NCI-H510A (cell line): ENCODE measurements around the gene C16orf96.

Source experiments
- DNase-seq: peaks from one replicate; lab custom pipeline; 2025; lab: John Stamatoyannopoulos, UW

Gene C16orf96

DNA sequence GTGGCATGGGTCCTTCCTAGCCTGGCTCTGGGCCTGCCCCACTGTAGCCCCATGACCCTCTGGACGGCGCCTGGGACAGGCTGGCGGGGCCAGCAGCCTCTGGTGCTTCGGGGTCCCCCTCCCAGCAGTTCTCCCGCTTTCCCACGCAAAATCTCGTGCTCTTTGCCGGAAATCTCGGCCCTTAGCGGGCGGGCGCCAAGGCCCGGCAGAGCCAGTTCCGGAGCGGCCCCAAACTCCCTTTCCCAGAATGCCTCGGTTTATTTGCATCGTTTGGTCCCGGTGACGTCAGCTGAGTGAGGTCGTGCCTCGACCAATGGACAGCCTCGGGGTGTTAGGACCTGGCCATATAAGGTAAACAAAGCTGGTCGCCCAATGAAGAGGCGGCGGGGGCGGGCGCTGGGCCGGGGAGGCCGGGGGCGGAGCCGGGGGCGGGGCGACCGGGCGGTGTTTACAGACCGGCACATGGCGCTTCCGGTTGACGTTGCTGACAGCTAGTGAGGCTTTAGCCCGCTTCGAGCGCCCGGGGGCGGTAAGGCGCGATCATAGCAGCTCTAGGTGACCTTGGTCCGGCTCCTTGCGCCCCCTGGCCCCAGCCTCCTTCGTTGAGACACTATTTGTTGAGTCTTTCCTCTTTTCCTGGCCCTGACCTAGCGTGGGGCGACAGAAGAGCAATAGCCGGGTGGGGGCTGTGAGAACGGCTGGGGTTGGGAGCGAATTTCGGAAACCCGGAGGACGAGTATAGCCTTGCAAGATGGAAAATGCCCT, 60.1 kb downstream of the C16orf96 start:
- DNase-seq, result peak; percentile 95

DNA sequence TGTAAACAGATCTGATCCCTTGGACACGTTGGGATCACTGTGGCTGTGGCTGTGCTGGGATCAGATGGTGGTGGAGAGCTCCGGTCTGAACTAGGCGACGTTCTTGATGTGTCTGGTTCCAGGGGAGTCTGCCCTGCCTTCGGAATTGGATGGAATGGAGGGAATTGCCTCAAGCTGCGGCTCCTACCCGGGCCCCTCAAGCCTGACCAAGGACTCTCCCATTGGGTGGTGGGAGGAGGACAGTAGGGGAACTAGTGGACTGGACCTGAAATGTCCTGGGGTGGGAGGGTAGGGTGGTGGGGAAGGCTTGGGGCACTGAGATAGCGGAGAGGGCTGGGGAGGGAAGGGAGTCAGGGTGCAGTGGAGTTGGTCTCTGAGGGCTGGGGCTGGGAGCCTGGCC, 61.7 kb downstream of the C16orf96 start:
- no peak for DNase-seq

DNA sequence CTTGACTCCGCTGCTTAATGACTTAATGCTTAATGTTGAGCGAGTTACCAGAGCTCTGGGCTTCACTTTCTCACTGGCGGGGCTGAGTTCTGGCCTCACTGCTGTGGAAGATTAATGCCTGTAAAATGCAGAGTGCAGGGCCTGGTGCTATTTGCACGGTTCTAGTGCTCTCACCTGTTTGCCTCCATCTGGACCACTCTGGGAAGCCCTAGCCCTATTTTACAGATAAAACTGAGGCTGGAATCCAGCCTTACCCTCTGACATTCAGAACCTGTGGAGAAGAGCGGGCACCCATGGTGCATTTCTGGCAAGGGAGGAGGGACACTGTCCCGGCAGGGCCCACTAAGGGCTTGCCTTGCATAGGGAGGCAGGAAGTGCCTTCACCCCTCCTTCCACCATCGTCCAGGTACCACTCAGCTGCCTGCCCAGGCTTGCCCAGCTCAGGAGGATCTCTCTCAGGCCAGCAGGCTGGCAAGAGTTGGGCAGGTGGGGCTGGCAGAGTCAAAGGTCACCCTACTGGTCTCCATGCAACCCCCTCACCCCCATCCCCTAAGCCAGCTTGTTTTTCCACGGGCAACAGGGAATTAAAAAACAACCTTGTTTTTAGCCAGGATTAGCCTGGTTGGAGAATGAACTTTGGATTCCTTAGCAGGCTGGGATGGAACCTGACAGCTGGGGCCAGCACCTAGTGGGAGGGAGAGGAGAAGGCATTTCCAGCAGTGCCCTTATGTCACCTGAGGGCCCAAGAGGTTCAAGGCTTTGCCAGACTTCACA, 62.7 kb downstream of the C16orf96 start:
- DNase-seq, result no peak

DNA sequence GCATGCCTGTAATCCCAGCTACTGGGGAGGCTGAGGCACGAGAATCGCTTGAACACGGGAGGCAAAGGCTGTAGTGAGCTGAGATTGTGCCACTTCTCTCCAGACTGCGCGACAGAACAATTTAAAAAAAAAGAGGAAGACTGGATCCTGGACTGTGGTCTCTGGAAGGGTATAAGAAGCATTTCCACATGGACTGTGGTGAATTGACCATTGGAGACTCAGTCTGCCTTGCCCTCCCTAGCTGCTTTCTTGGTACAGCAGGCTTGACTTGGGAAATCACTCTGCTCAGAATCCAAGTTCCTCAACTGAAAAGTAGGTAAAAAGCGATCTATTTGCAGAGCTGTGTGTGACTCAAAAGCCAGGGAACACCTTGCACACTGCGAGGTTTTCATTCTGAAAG, 67.5 kb downstream of the C16orf96 start:
- no peak for DNase-seq

DNA sequence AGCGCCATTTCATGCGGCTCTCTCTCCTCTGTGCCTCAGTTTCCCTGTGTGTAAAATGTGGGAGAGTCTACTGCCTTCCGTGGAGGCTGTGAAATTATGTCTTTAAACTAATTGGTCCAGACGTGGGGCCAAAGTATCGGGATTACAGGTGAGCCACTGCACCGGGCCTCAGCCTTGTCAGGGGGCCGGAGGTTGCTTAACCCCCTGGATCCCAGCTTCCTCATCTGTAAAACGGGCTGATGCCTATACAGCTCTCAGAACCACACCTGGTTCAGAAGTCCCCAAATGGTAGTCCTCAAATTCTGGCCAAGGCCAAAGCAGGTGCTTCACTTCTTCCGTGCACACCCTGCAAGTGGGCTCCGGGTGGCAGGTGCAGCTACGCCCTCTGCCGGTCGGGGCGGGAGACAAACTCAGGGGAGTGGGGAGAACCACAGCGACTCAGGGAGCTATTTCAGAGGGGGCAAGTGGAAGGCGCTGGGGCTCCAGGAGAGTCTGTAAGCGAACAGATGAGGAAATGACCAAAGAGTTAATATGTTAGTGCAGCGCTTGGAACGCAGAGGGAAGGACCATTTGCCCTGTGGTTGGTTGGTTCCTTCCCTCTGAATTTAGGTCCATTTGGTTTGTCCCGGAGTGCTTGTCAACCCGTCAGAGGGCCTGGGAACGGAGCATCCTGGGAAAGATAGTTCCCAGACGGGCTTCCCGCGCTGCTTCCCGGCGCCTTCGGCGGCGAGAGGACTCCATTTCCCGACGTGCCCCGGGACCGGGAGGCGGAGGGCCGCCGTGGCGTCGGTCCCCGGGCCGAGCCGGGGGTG, 68.1 kb downstream of the C16orf96 start, which contains the start of gene MGRN1:
MGRN1 (plus strand) TSS at position 812 of the 812 bp plus-strand sequence. CDS start 135 bp downstream, outside the sequence.
- peak; percentile 77 for DNase-seq

DNA sequence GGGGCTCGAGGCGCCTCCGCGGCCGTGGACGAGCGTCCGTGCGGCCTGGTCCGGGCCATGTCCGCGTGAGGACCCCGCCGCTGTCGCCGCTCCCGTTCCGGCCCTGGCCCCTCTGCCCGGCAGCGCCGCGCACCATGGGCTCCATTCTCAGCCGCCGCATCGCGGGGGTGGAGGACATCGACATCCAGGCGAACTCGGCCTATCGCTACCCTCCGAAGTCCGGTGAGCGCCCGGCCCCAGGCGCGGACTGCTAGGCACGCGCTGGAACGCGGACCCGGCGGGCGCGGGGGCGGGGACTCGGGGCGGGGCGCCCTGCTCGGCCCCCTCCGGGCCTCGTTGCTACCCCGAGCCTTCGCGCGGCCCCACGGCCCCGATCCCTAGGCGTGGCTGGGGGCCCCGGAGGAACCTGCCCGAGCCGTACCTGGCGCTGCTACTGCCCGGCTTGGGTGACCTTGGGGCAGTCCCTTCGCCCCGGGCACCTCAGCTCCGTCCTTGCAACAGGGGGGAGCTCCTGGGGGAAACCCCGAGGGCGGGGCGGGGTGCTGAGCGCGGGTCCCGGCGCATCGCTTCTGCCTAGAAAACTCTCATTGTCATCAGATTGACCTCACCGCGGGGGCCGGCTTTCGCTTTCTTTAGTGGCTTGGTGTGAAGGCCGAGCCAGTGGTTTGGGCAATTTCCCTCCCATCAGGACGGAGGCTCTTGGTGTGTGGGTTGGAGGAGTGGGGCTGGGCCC, 68.9 kb downstream of the C16orf96 start:
- DNase-seq, result no peak

DNA sequence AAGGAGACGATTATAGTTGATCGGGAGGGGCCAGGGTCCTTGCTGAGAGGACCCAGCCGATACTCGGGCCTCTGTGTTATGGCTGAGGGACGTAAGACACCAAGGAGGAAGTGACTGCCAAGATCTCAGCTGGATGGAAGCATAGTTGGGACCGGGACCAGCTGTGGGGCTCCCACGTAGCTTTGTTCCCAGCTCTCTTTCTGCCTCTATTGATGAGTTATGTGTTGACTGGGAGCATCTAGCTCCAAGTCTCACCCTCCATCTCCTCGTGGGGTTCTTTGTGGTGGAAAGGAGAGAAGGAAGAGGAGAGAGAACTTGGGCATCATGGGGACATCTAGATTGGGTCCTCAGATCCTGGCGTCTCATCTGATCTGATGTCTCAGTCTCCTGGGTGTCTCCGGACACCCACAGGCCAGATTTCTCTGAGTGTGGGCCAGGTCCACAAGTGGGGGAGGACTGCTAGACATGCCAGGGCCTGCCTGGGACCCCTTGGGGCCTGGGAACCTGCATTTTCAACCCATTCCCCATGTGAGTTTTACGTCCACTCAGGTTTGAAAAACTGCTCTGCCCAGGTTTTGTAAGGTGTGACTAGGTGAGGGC, 69.5 kb downstream of the C16orf96 start:
- no peak for DNase-seq

DNA sequence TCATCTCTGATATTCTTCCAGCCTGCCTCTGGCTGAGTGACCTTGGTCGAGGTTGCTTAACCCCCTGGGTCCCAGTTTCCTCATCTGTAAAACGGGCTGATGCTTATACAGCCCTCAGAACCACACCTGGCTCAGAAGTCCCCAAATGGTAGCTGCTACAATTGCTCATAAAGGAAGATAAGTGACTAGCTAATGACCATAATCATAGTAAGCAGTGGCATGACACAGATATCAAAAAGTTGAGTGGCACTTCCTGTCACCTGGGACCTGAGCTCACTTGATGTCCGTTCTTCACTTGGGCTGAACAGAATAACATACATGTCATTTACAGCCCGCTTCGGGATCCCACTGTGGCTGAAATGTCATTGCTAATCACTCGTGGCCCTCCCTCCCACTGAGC, 70.3 kb downstream of the C16orf96 start:
- DNase-seq, result no peak

DNA sequence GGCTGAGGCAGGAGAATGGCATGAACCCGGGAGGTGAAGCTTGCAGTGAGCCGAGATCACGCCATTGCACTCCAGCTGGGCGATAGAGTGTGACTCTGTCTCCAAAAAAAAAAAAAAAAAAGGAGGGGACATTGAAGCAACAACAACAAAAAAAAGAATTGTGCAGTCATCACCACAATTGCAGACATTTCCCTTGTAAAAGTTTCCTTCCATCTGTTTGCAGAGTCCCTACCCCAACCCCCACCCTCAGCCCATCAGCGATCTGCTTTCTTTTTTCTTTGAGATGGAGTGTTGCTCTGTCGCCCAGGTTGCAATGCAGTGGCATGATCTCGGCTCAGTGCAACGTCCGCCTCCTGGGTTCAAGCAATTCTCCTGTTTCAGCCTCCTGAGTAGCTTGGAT, 72.1 kb downstream of the C16orf96 start:
- DNase-seq, result no peak

DNA sequence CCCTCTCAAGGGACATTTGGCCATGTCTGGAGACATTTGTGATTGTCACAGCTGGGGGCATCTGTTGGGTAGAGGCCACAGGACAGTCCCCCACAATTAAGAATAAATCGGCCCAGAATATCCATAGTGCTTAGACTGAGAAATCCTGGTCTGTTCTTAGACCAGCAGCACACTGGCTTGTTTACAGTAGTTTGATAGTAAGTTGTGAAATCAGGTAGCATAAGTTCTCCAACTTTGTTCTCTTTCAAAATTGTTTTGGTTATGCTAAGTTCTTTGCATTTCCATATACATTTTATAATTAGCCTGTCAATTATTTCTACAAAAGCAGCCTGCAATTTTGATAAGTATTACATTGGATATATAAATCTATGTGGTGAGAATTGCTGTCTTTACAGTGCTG, 75.3 kb downstream of the C16orf96 start:
- no peak for DNase-seq

DNA sequence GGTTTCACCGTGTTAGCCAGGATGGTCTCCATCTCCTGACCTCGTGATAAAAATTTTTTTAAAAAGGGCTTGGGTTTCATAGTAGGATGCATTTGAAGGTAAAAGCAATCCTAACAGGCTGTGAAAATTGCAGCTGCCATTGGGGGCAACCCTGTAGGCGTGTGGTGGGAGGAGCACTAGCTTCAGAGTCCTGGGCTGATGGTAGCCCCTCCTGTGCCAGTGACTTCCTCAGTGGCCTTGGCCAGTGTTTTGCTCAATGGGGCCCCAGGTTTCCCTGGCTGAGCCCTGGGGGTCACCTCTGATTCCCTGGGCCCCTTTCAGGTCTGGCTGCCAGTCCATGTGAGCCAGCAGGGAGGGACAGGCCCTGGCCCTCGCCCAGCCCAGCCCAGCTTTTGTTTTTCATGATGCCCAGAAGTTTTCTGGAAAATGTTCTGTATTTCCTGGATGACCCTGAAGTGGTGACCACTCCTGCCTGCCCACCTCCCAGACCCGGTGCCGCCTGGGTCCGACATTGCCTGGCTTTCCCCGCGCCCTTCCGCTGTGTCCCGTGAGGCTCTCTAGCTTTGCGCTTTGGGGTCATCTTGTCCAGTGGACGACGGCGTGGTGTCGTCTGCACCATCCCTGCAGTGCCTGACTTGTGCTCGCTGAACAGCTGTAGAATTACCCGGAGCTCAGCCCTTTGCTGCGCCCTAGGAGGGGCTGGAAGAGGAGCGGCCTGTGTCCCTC, 77.9 kb downstream of the C16orf96 start:
- DNase-seq, result no peak

DNA sequence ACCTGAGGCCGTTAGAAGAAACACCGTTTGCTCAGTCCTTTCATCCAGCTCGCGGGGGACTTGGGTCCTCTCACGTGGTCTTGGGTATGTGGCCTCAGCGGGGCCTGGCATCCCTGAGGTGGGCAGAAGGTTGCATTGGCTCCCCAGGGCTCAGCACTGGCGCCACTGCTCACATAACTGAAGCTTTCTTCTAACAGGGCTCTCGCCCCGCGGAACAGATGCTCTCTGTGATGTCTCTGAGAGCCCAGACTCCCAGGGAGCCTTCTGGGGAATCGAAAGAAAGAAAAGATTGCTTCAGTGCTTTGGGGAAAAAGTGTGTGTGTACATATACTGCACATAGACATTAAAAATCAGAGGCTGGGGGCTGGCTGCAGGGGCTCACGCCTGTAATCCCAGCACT, 78.6 kb downstream of the C16orf96 start:
- DNase-seq, result no peak

DNA sequence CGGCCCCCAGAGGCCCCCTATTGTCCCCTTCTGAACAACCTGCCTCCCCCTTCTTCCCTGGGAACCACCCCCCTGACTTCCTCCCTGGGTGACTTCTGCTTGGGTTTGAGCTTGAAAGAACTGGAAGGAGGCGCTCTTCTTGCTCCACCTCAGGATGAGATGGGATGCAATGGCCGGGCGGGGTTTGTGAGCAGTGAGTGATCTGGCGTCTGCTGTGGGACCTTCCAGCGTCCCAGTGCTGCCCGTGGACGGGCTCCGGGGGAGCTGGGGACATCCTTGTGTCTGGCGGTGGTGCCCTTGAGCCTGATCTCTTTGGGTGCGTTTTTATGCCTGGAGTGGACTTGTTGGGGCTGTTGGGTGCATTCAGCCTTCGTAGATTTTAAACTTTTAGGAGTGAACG, 80.1 kb downstream of the C16orf96 start:
- no peak for DNase-seq

DNA sequence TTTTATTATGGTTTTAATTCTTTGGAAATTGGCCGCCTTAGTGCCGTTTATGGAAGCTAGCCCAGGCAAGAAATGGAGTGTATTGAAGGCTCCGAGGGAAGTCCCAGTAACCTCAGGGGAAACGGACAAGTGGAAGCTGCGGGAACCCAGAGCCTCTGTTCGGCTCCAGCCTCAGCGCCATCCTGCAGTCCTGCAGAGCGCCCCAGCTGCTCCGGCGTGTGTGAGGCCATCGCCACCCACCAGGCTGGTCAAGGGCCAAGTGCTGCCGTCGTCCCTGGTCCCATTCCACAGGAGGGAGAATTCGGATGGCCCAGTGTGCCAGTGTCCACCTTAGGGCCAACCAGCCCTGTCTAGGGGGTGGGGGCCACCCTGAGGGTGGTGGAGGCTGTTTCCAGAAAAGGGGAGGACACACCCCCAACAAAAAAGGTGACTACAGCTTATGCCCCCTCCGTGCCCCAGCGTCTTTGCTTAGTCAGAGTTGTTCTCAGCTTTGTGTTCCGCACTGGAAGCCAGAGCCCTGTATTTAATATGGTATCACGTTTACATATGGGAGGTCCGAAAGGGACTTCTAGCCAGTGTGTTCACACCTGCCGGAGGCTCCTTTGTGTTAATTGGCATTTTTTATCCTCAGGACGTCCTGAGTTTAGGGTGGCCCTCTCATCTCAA, 81.5 kb downstream of the C16orf96 start:
- DNase-seq, result no peak

DNA sequence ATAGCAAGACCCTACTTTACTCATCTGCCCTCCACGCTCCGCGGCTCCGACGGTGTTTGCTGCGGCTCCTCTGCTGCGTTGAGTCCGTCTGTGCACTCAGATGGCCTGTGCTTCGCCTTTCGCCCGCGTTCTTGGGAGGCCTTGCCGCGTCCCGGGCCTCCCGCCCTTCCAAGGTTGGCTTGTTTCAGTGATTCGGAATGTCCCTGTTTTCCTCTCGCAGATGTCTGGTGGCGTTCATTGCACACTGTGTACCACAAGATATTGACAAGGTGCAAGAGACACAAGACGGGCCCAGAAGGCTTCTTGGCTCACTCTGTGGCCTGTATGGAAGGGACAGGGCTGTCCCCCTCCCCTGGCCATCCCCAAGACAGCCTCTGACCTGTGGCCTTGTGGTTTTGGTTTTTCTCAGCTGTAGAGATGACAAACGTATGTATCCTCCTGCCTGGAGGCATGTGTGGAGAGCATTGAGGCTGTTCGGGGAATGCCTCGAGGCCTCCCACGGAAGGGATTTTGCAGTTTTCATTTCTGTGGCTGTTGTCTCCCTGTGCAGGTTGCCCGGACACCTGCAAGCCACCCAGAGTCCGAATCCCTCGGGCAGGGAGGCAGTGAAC, 83.9 kb downstream of the C16orf96 start:
- no peak for DNase-seq

DNA sequence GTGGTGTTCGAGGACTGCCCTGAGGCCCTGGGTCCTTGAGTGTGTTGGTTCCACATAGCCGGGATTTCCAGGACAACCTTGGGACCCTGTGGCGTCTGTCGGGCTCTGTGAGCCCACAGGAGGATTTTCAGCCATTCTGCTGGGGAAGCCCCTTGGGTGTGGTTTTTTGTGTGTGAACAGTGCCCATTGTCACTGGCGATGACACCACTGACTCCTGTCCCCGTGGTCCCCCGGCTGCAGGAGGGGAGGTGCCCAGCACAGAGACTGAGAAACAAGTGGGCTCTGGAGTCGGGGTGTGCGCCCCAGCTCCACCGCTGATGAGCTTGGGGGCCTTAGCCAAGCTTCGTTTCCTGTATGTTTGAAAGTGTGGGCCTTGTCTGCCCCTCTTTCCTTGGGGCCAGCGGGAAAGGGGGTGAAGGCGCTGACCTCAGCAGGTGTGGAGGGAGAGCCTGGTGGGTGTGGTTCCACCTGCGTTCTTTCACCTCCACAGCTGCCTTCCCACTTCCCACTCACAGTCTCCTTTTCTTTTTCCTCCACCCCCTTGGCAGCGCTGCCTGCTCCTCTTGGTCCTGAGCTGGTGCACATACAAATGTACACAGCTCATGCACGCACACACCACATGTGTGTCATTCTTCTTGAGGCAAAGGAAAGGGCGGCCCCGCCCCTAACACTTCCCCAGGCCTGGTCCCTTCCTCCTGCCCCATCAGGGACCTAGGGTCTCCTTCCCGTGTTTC, 84.6 kb downstream of the C16orf96 start:
- DNase-seq, result no peak

DNA sequence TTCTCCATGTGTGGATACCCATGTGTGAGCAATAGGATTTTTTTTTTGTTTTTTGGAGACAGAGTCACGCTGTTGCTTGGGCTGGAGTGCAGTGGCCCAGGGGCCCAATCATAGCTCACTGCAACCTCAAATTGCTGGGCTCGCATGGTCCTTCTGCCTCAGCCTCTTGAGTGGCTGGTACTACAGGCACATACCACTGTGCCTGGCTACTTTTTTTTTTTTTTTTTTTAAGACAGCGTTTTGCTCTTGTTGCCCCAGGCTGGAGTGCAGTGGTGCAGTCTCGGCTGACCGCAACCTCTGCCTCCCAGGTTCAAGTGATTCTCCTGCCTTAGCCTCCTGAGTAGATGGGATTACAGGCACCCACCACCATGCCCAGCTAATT, 85.2 kb downstream of the C16orf96 start:
- DNase-seq, result no peak

DNA sequence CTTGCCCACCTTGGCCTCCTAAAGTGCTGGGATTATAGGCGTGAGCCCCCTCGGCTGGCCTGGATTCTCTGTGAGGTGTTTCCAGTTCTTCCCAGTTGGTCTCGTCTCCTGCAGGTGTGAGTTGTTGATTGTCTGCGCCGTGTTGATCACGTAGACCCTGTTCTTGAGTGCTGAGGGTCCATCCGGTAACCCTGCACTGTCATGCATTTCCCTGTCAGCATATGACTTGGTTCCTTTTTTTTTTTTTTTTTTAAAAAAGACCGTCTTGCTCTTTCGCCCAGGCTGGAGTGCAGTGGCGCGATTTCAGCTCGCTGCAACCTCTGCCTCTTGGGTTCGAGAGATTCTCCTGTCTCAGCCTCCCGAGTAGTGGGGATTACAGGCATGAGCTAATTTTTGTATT, 85.8 kb downstream of the C16orf96 start:
- DNase-seq, result no peak
